Suppressor macrophage treated with lipopolysaccharide for 4 hours (primary cell): ENCODE measurements around the gene RASAL3.

Experiments used
- DNase-seq: peaks from one replicate; pipeline ENCODE4 v3.0.0-alpha.2; 2020

Gene RASAL3

DNA sequence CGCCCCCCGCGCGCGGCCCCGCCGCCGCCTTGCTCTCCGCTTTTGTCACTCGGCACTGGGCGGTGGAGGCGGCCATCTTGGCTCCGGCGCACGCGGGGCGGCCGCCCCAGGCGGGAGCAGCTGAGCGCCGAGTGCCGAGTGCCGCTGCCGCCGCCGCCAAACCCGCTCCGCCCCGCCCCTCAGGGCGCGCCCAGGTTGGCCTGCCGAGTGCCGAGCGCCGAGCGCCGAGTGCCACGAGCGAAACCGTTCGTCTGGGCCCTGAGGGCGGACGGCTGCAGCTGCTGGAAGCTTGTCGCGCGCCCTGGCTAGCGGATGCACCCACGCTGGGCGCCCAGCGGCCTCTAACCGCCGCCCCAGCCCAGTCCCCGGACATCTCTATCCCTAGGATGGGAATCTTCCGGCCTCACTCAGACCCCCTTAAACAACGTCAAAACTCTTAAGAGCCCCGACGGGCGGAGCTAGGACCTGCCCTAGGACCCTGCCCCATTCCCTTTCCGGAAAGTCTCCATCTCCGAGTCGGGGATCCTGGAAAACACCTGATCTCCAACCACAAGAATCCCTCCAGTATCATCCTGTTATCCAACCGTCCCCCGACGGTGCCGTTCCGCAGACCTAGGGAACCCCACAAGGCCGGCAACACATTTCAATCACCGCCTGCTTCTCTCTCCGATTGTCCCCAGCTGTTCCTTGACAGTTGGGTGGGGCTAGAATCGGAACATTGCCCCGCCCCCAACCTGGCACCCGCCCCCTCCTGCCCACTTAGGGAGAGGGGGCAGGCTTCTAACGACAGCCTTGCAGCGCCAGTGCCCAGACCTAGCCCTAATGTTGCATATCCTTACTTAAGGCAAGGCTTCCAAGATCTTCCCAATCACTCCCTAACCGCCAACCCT, 31.5 kb downstream of the RASAL3 start:
- DNase-seq = peak; percentile 96

DNA sequence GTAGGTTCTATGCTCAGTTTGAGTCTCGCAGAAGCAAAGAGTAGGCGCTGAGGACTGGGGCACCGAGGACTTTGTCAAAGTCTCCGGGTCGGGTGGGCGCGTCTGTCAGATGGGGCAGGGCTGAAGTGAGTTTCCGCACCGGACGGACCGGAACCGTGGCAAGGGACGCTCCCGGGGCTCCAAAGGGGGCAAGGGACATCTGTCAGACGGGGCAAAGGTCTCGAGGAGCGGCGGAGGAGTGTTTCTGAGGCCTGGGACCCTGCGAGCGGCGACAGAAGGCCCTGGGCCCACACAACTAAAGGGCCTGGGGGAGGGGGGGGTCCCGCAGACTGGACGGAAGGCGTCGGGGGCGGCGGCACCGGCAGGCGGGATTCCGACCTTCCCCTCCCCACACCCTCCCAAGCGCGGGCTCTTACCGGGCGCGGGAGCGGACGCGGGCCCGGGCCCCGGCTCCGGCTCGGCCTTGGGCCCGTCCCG, 32.3 kb downstream of the RASAL3 start:
- DNase-seq = no peak

DNA sequence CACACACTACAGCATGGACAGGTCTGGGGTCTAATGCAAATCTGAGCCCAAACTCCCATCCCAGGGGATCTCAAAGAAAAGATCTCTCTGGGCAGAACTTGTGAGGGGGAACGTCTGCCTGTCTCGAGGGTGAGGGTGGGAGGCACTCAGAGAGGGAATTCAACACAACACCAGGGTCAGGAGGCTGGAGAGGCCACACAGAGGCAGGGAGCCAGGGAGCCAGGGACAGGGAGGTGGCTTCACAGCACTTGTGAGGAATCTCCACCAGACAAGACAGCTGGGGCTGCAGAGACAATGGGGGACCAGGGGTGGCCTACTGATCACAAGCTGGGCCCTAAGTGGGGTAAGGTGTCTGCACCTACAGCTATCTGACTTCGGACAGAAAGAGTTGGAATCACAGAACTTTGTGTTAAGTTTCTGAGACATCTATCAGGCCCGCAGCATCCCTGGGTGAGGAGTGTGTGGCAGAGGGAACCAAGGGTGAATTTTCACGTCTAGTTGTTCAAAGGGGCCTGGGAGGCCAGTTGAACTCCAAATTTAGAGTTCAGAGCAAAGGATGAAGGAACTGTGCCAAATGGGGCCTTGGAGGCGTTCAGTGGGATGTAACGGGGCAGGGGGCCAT, 32.8 kb downstream of the RASAL3 start:
- no peak for DNase-seq

DNA sequence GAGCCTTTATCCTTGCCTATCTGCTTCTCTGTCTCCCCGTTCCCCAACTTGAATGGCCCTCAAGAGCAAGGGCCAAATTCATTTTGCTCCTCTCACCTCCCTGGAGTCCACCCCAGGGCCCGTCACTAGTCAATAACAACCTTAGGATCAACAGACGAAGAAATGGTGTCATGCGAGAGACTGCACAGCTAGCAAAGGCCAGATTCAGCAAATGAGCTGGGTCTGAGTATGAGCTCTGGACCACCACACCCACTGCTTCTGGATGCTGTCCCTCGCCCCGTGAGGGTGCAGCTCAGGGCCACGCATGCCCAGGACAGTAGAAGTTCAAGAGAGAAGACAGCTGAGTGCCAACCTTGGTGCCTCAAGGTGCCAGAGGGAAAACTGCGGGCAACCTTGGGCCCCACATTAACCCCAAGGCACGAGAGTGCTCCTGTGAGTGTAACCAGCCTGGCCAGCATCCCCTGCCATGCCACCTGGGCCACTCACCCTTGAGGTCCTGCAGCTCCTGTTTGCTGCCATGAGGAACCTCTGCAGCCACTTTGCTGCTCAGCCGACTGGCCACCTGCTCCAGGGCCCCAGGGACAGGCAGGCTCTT, 33.7 kb downstream of the RASAL3 start:
- DNase-seq = no peak

DNA sequence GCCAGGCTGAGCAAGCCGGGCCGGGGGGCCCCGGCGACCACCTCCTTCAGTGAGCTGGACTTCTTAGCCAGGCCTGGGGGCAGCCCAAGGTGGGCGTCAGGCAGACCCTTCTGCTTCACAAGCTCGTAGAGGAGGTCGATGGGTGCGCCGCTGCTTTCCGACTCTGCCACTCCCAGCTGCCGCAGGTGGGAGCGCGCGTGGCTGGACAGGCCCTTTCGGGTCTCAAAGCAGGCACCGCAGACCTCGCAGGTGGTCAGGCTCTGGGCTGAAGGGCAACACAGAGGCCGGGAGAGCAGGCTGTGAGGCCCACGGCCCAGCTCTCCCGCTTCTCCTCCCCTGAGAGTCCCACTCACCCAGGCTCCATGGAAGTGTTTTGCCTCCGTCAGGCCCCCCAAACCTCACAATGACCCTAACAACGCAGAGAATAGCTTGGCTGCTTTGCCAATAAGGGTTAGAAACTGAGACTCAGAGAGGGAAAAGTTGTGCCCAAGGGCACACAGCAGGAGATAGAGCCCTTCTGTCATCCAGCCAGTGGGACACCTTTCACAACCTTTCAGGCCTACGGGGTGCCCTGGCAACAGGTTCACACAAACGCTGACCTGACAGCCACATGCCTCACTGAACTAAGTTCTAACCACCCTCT, 34.4 kb downstream of the RASAL3 start:
- DNase-seq = no peak

DNA sequence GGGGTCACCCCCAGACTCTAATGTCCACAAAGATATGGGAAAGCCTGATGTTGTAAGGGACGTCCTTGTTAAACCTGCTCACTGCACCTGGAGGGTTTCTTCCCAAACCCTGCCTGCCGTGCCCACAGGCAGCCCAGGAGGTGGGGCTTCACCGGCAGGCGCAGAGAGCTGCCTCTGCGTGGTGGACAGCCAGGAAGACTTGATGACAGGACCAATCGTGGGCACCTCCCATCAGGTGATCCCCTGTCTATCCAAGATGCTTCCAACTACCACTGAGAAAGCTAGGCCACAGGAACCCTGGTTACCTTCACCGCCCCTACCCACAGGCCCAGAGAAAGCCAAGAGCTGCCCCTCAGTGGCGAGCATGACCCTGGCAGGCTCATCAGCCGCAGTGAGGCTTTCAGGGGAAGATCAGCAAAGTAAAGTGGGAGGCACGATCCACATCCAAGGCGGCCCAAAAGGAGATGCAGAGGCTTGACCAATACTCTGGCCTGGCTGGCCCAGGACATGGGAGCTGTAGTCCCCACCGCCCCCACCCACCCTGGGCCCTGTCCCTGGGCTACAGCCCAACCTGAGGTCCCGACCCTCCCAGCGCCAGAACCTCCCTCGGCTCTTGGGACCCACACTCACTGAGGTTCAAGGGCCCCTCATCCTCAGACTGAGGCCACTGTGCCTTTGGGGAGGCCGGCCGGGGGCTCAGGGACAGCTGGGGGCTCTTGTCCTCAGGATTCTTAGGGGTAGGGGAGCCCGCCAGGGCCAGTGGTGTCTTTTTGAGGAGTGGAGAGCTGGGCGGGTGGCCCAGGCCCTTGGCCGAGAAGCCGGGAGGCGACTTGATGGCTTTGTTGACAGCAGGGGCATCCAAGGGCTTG, 35.2 kb downstream of the RASAL3 start:
- DNase-seq = no peak

DNA sequence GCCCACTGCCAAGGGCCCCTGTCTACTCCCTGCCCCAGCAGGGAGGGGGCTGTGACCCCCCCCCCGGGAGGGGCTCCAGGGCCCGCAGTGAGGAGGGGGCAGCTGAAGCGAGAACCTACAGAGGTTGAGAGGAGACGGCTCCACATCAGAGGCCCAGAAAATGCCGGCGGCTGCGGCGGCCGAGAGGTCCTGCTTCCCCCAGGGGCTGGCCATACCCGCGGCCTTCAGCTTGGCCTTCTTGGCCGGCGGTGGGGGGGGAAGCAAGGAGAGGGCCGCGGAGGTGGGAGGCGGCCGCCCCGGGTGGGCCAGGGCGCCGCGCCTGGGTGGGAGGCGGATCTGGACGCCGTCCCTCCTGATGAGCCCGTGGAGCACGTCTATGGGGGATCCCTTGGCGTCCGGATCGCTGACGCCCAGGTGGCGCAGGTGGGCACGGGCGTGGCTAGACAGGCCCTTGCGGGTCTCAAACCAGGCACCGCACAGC, 36.3 kb downstream of the RASAL3 start:
- no peak for DNase-seq

DNA sequence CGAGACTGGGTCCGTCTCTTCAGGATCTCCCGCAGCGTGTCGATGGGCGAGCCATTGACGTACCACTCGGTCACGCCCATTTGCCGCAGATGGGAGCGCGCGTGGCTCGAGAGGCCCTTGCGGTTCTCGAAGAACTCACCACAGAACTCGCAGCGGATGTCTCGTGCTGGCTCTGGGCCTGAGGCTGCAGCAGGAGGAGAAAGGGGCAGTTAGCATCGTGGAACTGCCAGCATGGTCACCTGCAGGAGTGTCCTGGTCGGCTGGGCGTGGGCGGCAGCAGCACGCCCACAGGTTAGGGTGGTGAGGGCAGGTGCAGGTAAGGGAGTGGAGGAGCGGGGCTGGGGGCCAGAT, 37.0 kb downstream of the RASAL3 start:
- DNase-seq = no peak

DNA sequence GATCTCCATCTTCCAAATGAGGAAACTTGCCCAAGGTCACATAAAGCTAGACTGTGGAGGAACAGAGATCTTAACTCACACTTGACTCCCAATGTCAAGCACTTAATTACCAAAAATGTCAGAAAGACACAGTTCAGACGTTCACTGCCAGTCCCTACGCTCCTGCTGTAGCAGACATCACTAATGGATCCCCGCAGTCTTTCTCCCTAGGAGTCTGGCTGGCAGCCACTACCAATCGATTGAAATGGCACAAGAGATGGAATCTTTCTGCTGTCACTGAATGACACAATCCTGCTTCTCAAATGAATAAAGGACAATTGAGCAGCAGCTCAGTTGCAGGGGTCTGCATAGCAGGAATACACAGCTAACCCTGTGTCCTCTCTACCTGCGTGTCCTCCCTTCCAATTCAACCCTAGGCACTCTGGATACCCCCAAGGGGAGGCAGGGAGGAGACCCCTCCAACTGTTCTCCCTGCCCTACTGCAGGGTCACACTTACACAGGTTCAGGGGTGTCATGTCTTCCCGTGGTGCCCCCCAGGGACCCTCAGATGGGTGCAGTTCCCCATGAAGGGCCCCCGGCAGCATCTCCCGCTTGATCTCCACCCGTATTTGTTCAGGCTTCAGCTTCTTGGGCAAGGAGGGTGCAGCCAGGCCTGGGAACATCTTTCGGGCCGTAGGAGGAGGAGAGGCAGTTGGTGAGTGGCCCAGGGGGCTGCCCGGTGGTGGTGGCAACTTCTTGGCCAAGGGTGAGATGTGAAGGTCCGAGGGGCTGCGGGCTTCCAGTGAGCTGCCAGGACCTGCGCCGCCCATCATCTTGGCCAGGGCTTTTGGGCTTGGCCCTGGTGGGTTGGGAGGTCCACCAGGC, 37.6 kb downstream of the RASAL3 start:
- DNase-seq = no peak

DNA sequence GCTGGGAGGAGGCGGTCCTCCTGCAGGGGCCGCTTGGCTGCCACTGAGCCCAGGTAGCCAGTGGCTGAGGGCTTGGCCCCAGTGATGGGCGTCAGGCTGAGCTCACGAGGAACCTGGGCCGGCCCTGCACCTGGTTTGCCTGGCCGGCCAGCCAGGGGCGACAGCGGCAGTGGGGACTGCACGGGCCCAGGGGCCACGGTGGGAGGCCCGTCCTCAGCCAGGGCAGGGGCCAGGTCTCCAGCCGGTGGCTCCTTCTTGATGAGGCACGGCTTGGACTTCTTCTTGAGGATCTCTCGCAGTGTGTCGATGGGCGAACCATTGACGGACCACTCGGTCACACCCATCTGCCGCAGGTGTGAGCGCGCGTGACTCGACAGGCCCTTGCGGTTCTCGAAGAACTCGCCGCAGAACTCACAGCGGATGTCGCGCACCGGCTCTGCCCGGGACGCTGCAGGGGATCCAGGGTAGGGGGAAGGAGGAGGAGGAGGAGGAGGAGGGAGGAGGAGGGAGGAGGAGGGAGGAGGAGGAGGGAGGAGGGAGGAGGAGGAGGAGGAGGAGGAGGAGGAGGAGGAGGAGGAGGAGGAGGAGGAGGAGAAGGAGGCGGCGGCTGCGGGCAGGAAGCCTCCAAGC, 38.9 kb downstream of the RASAL3 start:
- no peak for DNase-seq

DNA sequence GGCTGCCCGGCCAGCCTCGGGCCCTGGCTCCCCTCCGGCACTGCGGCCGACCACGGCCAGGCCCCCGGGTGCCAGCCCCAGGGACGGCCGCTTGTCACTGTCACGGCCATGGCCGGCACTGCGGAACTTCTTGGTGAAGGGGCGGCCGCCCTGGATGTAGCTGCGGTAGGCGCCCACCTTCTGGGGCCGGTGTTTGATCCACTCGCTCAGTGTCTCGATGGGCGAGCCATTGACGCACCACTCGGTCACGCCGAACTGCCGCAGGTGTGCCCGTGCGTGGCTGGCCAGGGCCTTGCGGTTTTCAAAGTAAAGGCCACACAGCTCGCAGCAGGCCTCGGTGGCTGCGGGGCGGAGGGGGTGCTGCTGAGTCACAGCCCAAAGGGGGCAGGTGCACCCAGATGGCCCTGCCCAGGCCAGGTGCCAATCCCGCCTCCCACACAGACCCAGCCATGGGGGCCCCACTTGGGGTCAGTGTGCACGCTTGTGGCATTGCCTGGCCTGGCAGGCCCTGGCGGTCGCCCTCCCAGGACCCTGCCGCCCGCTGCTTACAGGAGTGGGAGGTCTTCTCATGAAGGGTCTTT, 39.6 kb downstream of the RASAL3 start:
- no peak for DNase-seq

DNA sequence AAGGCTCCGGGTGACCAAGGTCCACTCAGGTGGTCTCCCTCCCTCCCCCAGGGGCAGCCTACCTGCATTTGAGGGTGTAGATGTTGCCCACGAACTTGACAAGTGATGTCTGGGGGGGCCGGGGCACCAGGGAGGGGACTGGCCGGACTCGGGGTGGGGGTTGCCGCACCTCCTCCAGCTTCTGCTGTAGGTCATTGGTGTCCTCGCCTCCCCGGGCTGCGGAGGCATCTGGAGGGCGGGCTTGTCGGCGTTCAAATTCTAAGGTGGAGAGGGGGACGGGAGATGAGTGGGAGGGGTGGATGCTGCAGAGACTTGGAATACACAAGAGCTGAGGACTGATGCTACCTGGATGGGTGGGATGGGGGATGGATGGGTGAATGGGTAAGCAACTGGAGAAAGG, 40.2 kb downstream of the RASAL3 start:
- DNase-seq = no peak

DNA sequence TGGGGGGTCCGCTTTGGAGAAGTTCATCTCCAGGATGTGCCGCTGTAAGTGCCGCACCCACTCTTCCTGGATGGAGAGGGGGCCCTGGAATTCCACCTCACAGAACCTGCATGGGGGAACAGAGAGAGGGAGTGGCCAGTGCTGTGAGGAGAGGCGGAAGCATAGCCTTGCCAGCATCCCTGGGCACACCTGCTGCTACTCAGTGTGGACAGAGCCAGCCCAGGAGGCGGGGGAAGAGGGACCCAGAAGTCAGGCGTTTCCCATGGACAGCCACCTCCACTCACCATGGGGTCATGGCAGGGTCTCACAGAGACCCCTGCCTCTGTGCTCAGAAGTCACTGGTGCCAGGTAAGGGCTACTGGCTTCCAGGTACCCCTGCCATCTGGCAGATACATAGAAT, 41.2 kb downstream of the RASAL3 start:
- no peak for DNase-seq

DNA sequence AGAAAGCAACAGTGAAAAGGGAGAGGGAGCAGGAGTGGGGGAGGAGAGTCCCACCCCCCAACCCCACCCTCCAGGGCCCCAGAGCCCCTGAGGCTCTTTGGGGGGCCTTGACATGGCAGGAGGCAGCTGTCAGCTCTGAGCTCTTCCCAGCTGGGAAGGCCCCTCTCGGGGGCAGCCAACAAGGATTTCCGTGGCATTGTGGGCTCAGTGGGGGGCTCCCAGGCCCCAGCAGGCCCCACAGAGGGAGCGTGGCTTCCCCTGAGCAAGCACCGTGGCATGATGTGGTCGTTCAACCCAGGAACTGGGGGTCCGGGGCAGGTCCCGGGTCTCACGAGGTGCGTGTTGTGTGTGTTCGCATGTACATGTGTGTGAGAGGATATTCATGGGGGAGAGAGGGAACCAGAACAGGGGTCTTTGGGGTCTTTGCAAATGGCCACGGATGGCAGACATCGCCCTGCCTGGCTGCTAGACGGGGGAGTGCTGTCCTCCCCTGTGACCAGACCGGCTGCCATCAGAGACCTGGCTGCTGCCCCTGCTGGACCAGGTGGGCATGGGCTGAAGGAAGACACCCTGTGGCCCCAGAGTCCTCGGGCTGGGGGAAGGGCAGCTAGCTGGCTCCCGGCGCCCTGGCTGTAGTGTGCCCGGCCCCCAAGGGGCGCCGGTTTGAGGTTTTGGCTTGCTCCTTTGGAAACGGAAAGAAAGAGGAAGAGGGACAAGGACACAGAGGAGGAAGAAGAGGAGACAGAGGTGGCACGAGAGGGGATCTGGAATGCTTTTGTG, 41.9 kb downstream of the RASAL3 start:
- no peak for DNase-seq

DNA sequence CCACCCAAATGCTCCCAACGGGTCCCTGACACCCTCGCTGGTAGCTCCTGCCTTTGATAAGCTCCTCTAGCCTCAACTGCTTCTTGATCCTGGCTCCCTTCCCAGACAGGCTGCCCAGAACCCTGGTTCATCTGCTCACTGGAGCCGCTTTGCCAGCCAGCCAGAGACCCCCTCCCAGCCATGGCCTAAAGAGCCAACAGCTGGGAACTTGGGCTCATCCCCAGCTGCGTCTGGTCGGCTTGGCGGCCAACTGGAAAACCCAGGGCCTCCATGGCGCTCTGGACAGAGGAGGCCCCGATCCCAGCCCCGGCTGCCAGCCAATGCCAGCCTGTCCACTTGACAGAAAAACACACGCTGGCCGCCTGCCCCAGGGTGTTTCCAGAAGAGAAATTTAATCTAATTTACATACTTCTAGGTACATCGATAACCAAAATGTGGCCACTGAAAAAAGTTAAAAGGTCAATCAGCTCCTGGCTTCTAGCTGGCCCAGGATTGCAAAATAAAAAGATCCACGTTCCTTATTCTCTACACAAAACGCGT, 42.6 kb downstream of the RASAL3 start:
- no peak for DNase-seq

DNA sequence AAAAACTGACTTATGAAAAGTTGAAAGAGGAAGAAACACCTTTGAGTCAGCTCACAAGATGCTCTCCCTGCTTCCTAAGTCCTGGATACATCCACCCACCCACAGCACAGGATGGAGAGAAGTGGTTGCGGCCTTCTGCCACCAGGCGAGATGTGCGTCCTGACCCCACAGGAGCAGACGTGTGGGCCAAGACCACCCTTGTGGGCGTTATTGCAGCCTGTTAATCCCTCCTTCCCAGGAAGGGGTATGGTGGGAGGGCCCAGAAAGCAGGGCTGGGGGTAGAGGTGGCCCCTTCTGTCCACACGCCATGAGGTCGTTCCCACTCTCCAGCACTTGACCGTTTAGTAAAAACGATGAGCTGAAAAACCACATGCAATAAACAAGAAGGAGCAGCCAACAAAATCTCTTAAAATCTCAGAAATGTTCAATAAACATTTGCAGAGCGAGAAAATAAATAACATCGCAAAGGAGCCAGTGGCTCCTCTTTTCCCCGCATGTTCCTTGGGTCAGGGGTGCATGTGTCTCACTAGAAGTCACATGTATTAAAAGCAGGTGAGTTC, 43.1 kb downstream of the RASAL3 start:
- no peak for DNase-seq

DNA sequence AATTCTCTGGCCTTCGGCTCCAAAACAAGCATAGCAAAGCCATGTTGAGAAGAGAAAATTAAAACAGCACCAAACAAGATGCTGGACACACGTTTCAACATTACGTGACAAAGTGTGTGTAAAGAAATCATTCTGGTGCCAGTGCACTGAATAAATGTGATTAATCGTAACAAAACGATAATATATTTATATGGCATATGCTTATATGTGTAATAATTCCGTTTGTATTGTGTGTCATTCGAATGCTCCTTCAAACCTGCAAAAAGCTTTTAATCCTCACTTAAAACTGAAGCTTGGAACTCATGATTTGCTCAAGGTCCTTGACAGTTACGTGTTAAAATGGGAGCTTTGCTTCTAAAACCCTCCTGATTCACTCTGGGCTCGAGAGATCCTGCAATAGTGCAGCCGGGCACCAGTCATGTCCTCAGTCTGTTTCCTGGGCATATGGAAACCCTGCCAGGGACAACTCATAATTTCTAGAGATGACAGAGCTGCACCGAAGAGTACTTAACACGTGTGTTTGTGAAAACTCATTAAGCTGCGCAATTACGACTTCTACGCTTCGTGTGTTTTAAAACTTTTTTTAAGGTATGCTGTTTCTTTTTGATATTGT, 44.8 kb downstream of the RASAL3 start:
- no peak for DNase-seq

DNA sequence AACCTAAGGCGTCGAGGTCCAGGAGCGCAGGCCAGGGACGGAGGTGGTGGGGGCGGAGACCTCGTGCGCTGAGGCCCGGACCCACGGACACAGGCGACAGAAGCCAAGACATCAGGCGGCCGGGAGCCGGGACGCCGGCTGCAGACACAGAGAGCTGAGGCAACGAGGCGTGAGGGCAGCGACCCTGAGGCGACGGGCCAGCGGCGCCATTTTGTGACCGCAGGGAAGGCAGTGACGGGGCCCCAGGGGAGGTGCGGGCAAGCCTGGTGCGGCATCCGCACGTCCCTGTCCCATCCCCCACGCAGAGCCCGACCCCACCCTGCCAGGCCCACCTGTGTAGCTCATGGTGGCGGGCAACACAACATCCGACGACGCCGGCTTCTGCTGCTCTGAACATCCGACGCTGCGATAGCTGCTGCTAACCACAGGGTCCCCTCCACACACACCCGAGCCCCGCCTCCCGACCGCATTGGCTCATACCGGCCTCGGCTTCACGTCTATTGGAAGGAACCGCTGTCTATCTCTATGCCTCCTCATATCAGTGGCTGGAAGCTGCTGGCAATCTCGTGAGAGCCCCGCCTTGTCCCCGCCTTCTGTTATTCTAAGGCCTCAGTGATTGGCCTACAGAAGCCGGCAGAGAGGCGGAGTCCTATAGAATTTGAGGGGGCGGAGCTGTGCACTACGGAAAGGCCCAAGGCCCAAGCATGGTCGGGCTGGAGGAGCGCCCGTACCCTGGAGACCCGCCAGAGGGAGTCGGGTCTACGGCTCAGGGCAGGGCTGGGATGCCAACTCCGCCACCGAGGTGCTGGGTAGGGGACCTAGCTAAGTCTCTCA, 45.5 kb downstream of the RASAL3 start, which contains the start of gene AKAP8L:
AKAP8L (minus strand) TSS at position 410 of the 834 bp plus-strand sequence; CDS start at position 345, 65 bp downstream.
- DNase-seq = peak; percentile 100
